ENCODE data around the gene ARHGAP25. TPM values are rescaled to one million over a fixed set of nuclear protein-coding genes. Genes with fewer than 3 reads are reported as not detected.

ARHGAP25 gene
- total RNA-seq = 100 to 1,000 TPM; 122 to 180 (median 155) TPM
- total RNA-seq (2013) = 199 TPM

- peaks cover 13 to 14% of the 10 kb centered on the region in 2 donors for H3K27me3 Mint-ChIP-seq (ENCODE audit: low read depth in 2 of 2)
- intact Hi-C loops (cut with micrococcal nuclease) = loop anchor here (2.0 kb wide), 1 partner anchor 14 kb away; no protein-coding TSS in a partner anchor
- H3K27ac ChIP-seq (ENCODE audit: low read length) = peak within 1 kb of the TSS; percentile 81
- H3K9me3 ChIP-seq (ENCODE audit: control insufficient read depth, insufficient read depth, low read length) = no peaks in the 10 kb centered on the region
- no peaks in the 10 kb centered on the region for H3K36me3 ChIP-seq (ENCODE audit: control insufficient read depth, insufficient read depth, low read length)
- peaks cover 16% of the 10 kb centered on the region in 2 donors for H3K4me1 Mint-ChIP-seq
- no peaks in the 10 kb centered on the region for H3K9me3 Mint-ChIP-seq
- ATAC-seq (peak; percentile 61 to 67 (median 64)), DNase-seq (peak in 1 of 2 donors; percentile 77)
- H3K36me3 Mint-ChIP-seq = no peaks in the 10 kb centered on the region
- no peak within 1 kb of the TSS for H3K4me3 Mint-ChIP-seq
- H3K27ac Mint-ChIP-seq = no peak within 1 kb of the TSS
- no peak for TF ChIP-seq CTCF (IDR thresholded peaks at IDR 0.05)
- H3K4me1 ChIP-seq (ENCODE audit: control insufficient read depth, insufficient read depth, low read length) = peaks cover 39% of the 10 kb centered on the region
- H3K27me3 ChIP-seq (ENCODE audit: control insufficient read depth, insufficient read depth, low read length) = no peaks in the 10 kb centered on the region
- 10% methylated on average over 11 of the region's 12 CpGs for WGBS (ENCODE audit: insufficient coverage)
- H3K4me3 ChIP-seq (ENCODE audit: low read length) = peak within 1 kb of the TSS; percentile 55
These were observed at the start of gene ARHGAP25 for GRCh38 chr2:68734688-68735525. TSS of gene ARHGAP25 (plus strand) at chr2:68734811. CDS start at chr2:68735200, 389 bp downstream.

- no peak overlapping the region for H3K27ac Mint-ChIP-seq
- H3K9me3 Mint-ChIP-seq = no peaks in the 10 kb centered on the region
- peaks cover 5% of the 10 kb centered on the region for H3K4me1 ChIP-seq (ENCODE audit: control insufficient read depth, insufficient read depth, low read length)
- no peaks in the 10 kb centered on the region for H3K9me3 ChIP-seq (ENCODE audit: control insufficient read depth, insufficient read depth, low read length)
- H3K27me3 Mint-ChIP-seq (ENCODE audit: low read depth in 2 of 2) = peaks cover 10 to 16% of the 10 kb centered on the region in 2 donors
- no peak overlapping the region for H3K4me3 Mint-ChIP-seq
- peaks cover 9 to 10% of the 10 kb centered on the region in 2 donors for H3K4me1 Mint-ChIP-seq
- no peak overlapping the region for H3K27ac ChIP-seq (ENCODE audit: low read length)
- H3K27me3 ChIP-seq (ENCODE audit: control insufficient read depth, insufficient read depth, low read length) = no peaks in the 10 kb centered on the region
- no peak for ATAC-seq
- DNase-seq = no peak
- H3K36me3 Mint-ChIP-seq = no peaks in the 10 kb centered on the region
- intact Hi-C loops (cut with micrococcal nuclease) = no loop called here
- WGBS (ENCODE audit: insufficient coverage) = 90% methylated on average over 5 of the region's 5 CpGs
- H3K4me3 ChIP-seq (ENCODE audit: low read length) = no peak overlapping the region
- H3K36me3 ChIP-seq (ENCODE audit: control insufficient read depth, insufficient read depth, low read length) = no peaks in the 10 kb centered on the region
- TF ChIP-seq CTCF (IDR thresholded peaks at IDR 0.05) = no peak
These were observed 48.4 kb upstream of the ARHGAP25 start for GRCh38 chr2:68686178-68686577.

- intact Hi-C loops (cut with micrococcal nuclease) = no loop called here
- Histone ChIP-seq H3K27ac (ENCODE audit: low read length) (no peak overlapping the region), H3K9me3 (ENCODE audit: control insufficient read depth, insufficient read depth, low read length) (no peaks in the 10 kb centered on the region), H3K4me3 (ENCODE audit: low read length) (no peak overlapping the region), H3K4me1 (ENCODE audit: control insufficient read depth, insufficient read depth, low read length) (peaks cover 5% of the 10 kb centered on the region), H3K27me3 (ENCODE audit: control insufficient read depth, insufficient read depth, low read length) (no peaks in the 10 kb centered on the region), H3K36me3 (ENCODE audit: control insufficient read depth, insufficient read depth, low read length) (no peaks in the 10 kb centered on the region)
- Mint-ChIP-seq H3K27ac (no peak overlapping the region), H3K36me3 (no peaks in the 10 kb centered on the region), H3K9me3 (no peaks in the 10 kb centered on the region), H3K27me3 (ENCODE audit: low read depth in 2 of 2) (peaks cover 7 to 14% of the 10 kb centered on the region in 2 donors), H3K4me3 (no peak overlapping the region), H3K4me1 (peaks cover 9 to 10% of the 10 kb centered on the region in 2 donors)
- DNase-seq (no peak), ATAC-seq (no peak)
- no peak for TF ChIP-seq CTCF (IDR thresholded peaks at IDR 0.05)
- WGBS (ENCODE audit: insufficient coverage) = 100% methylated on average over 1 of the region's 1 CpG
These were observed 47.6 kb upstream of the ARHGAP25 start for GRCh38 chr2:68687018-68687417.
